SK-N-SH (cell line): ENCODE measurements around the gene RAD23B. TPM values are rescaled to one million over a fixed set of nuclear protein-coding genes. Genes with fewer than 3 reads are reported as not detected.

Experiments used
- CTCF ChIA-PET: fragments of 300-600, 350-600 bp; formaldehyde crosslinking; extraction: SDS; loops from one replicate; lab custom pipeline; 2021; lab: Yijun Ruan, JAX
- POLR2A ChIA-PET: fragments of 350-600 bp; sonication (Branson Sonifier 250); formaldehyde crosslinking; extraction: SDS; loops from one replicate; lab custom pipeline; 2020; ENCODE audit warnings: antibody characterized with exemption, inconsistent platforms; lab: Yijun Ruan, JAX
- DNase-seq: peaks from one replicate; pipeline ENCODE4 v3.0.0; 2012
- H2AFZ ChIP-seq: fragments of 200-600 bp; sonication (generic); 2 replicates; pipeline ENCODE4 v1.8.1; 2016; ENCODE audit warnings: antibody characterized with exemption, mild to moderate bottlenecking, low read depth
- H3F3A ChIP-seq: fragments of 200-600 bp; sonication (generic); replicated peaks from 2 replicates; pipeline ENCODE3; 2016; ENCODE audit warnings: antibody characterized with exemption, mild to moderate bottlenecking; ENCODE audit not compliant: insufficient read depth
- H3K27ac ChIP-seq, 2 experiments: fragments of 200-500 bp in 1 of 2; fragments of 200-600 bp in 1 of 2; sonication (Bioruptor generic) in 1 of 2; sonication (generic), shearing (Covaris generic) in 1 of 2; 2 replicates each; pipeline versions ENCODE4 v1.5.1 to v1.6.1; 2014 to 2016; ENCODE audit warnings: low read depth in 2 of 2, inconsistent platforms in 1 of 2, low read length in 1 of 2, mild to moderate bottlenecking in 1 of 2, mixed read lengths in 1 of 2
- H3K27me3 ChIP-seq: fragments of 200-600 bp; sonication (generic), shearing (Covaris generic); 2 replicates; pipeline ENCODE4 v1.6.1; 2016; ENCODE audit warnings: mixed run types; ENCODE audit not compliant: insufficient read depth
- H3K36me3 ChIP-seq, 2 experiments: fragments of 200-500 bp in 1 of 2; fragments of 200-600 bp in 1 of 2; sonication (Bioruptor generic) in 1 of 2; sonication (generic) in 1 of 2; replicated peaks in 1 of 2; 2 replicates each; pipeline versions ENCODE3 to v1.5.1; 2014 to 2016; ENCODE audit warnings: low read length in 1 of 2, mild to moderate bottlenecking in 1 of 2; ENCODE audit not compliant: insufficient read depth in 2 of 2, control insufficient read depth in 1 of 2
- H3K4me1 ChIP-seq, 2 experiments: fragments of 200-500 bp in 1 of 2; fragments of 200-600 bp in 1 of 2; sonication (Bioruptor generic) in 1 of 2; sonication (generic), shearing (Covaris generic) in 1 of 2; 2 replicates each; pipeline versions ENCODE4 v1.5.1 to v1.6.1; 2014 to 2016; ENCODE audit warnings: low read depth in 1 of 2, low read length in 1 of 2, mixed run types in 1 of 2; ENCODE audit not compliant: insufficient read depth in 2 of 2, control insufficient read depth in 1 of 2
- H3K4me2 ChIP-seq: fragments of 200-600 bp; sonication (generic), shearing (Covaris generic); 2 replicates; pipeline ENCODE4 v1.6.1; 2017; ENCODE audit warnings: mixed run types
- H3K4me3 ChIP-seq, 2 experiments: fragments of 200-500 bp in 1 of 2; fragments of 200-600 bp in 1 of 2; sonication (Bioruptor generic) in 1 of 2; sonication (generic), shearing (Covaris generic) in 1 of 2; 2 replicates each; pipeline versions ENCODE4 v1.5.1 to v1.8.1; 2014 to 2016; ENCODE audit warnings: low read depth in 2 of 2, inconsistent platforms in 1 of 2, low read length in 1 of 2, mild to moderate bottlenecking in 1 of 2, mixed read lengths in 1 of 2, moderate library complexity in 1 of 2
- H3K79me2 ChIP-seq: fragments of 200-600 bp; sonication (generic); 2 replicates; pipeline ENCODE4 v1.8.1; 2017; ENCODE audit warnings: mild to moderate bottlenecking; ENCODE audit not compliant: insufficient read depth
- H3K9ac ChIP-seq: fragments of 200-600 bp; sonication (generic); 2 replicates; pipeline ENCODE4 v1.6.1; 2017; ENCODE audit warnings: mixed run types
- H3K9me2 ChIP-seq: fragments of 200-600 bp; sonication (generic); 2 replicates; pipeline ENCODE4 v1.6.1; 2017; ENCODE audit warnings: mixed run types
- H3K9me3 ChIP-seq: fragments of 200-600 bp; sonication (generic); 2 replicates; pipeline ENCODE4 v1.6.1; 2017; ENCODE audit warnings: mixed run types, mild to moderate bottlenecking, moderate library complexity
- H4K20me1 ChIP-seq: fragments of 200-600 bp; sonication (generic); 2 replicates; pipeline ENCODE4 v1.6.1; 2017; ENCODE audit warnings: mild to moderate bottlenecking, mixed run types; ENCODE audit not compliant: insufficient read depth
- CHD2 ChIP-seq: fragments of 150-350 bp; IDR thresholded peaks from 2 replicates; pipeline ENCODE4 v1.6.1; 2018; ENCODE audit warnings: low read length; ENCODE audit not compliant: partially characterized antibody
- FOSL2 ChIP-seq: IDR thresholded peaks from 2 replicates; pipeline ENCODE4 v1.4.0; 2012; ENCODE audit warnings: low read depth, mild to moderate bottlenecking, moderate library complexity, borderline replicate concordance
- GABPA ChIP-seq: IDR thresholded peaks from 2 replicates; pipeline ENCODE4 v1.4.0; 2012; ENCODE audit warnings: low read depth, mild to moderate bottlenecking
- GATA2 ChIP-seq: sonication (generic); formaldehyde crosslinking; IDR thresholded peaks from 2 replicates; pipeline ENCODE4 v1.5.0; 2020; ENCODE audit warnings: mild to moderate bottlenecking, missing genetic modification reagents
- JUND ChIP-seq: IDR thresholded peaks from 2 replicates; pipeline ENCODE4 v1.4.0; 2012
- NRF1 ChIP-seq: IDR thresholded peaks from 2 replicates; pipeline ENCODE4 v1.6.1; 2012; ENCODE audit warnings: low read depth, mild to moderate bottlenecking, low read length
- RAD21 ChIP-seq: IDR thresholded peaks from 2 replicates; pipeline ENCODE4 v1.6.1; 2012; ENCODE audit warnings: mild to moderate bottlenecking, low read length
- RFX5 ChIP-seq: IDR thresholded peaks from 2 replicates; pipeline ENCODE4 v1.6.1; 2012; ENCODE audit warnings: mild to moderate bottlenecking, improper control_type of control experiment, low read length
- TAF1 ChIP-seq: IDR thresholded peaks from 2 replicates; pipeline ENCODE4 v1.6.1; 2012; ENCODE audit warnings: low read depth, mild to moderate bottlenecking, low read length, moderate library complexity, borderline replicate concordance
- TCF12 ChIP-seq: IDR thresholded peaks from 2 replicates; pipeline ENCODE4 v1.4.0; 2012
- TEAD4 ChIP-seq: IDR thresholded peaks from 2 replicates; pipeline ENCODE4 v1.4.0; 2012; ENCODE audit warnings: mild to moderate bottlenecking, borderline replicate concordance; ENCODE audit not compliant: insufficient read depth
- WGBS: methylation state at CpG from one replicate; pipeline ENCODE4 v1.1.6; 2017; ENCODE audit warnings: low lambda C conversion rate; 5-methylcytosine and 5-hydroxymethylcytosine counted together
- polyA plus RNA-seq, 3 experiments: library from polyadenylated mRNA; depleted of rRNA; stranded (reverse); fragments of >200 nt; gene quantifications; 2 replicates each; pipeline ENCODE4 v1.2.3, GENCODE V29; 2012
- TF ChIP-seq, protein P1 (sequence below): fragments of 200-600 bp; sonication (generic); IDR thresholded peaks from 2 replicates; pipeline ENCODE4 v1.6.1; 2017; ENCODE audit warnings: antibody characterized with exemption, mild to moderate bottlenecking, moderate library complexity
- TF ChIP-seq, protein P2 (sequence below): fragments of 150-350 bp; IDR thresholded peaks from 2 replicates; pipeline ENCODE4 v1.6.1; 2016; ENCODE audit warnings: mild to moderate bottlenecking, low read depth, low read length
- TF ChIP-seq, protein P3 (sequence below): IDR thresholded peaks from 2 replicates; pipeline ENCODE4; 2012
- TF ChIP-seq, protein P4 (sequence below): IDR thresholded peaks from 2 replicates; pipeline ENCODE4 v1.6.1; 2012; ENCODE audit warnings: mild to moderate bottlenecking, low read depth, low read length, moderate library complexity
- TF ChIP-seq, protein P5 (sequence below): fragments of 150-350 bp; IDR thresholded peaks from 2 replicates; pipeline ENCODE4 v1.6.1; 2017; ENCODE audit warnings: antibody characterized with exemption, low read length, low read depth, borderline replicate concordance

RAD23B gene
- polyA plus RNA-seq, 1 of the 3 experiments (the other 2 are of a cell fraction) = 62.9 TPM

DNA sequence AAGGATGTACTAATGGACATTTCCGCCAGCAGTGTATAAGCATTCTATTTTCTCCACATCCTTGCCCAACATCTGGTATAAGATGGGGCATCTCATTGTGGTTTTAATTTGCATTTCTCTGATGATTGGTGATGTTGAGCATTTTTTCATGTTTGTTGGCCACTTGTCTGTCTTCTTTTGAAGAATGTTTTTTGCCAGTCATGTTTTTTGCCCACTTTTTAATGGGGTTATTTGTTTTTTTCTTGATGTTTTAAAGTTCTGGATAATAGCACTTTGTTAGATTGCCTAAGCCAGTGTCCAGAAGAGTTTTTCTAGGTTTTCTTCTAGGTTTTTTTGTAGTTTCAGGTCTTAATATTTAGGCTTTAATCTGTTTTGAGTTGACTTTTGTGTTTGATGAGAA, 31.7 kb downstream of the RAD23B start (continued):
- TF ChIP-seq, protein P1, sequence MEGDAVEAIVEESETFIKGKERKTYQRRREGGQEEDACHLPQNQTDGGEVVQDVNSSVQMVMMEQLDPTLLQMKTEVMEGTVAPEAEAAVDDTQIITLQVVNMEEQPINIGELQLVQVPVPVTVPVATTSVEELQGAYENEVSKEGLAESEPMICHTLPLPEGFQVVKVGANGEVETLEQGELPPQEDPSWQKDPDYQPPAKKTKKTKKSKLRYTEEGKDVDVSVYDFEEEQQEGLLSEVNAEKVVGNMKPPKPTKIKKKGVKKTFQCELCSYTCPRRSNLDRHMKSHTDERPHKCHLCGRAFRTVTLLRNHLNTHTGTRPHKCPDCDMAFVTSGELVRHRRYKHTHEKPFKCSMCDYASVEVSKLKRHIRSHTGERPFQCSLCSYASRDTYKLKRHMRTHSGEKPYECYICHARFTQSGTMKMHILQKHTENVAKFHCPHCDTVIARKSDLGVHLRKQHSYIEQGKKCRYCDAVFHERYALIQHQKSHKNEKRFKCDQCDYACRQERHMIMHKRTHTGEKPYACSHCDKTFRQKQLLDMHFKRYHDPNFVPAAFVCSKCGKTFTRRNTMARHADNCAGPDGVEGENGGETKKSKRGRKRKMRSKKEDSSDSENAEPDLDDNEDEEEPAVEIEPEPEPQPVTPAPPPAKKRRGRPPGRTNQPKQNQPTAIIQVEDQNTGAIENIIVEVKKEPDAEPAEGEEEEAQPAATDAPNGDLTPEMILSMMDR = no peak
- TF ChIP-seq, protein P2, sequence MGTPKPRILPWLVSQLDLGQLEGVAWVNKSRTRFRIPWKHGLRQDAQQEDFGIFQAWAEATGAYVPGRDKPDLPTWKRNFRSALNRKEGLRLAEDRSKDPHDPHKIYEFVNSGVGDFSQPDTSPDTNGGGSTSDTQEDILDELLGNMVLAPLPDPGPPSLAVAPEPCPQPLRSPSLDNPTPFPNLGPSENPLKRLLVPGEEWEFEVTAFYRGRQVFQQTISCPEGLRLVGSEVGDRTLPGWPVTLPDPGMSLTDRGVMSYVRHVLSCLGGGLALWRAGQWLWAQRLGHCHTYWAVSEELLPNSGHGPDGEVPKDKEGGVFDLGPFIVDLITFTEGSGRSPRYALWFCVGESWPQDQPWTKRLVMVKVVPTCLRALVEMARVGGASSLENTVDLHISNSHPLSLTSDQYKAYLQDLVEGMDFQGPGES = no peak
- no peak for TF ChIP-seq RAD21

DNA sequence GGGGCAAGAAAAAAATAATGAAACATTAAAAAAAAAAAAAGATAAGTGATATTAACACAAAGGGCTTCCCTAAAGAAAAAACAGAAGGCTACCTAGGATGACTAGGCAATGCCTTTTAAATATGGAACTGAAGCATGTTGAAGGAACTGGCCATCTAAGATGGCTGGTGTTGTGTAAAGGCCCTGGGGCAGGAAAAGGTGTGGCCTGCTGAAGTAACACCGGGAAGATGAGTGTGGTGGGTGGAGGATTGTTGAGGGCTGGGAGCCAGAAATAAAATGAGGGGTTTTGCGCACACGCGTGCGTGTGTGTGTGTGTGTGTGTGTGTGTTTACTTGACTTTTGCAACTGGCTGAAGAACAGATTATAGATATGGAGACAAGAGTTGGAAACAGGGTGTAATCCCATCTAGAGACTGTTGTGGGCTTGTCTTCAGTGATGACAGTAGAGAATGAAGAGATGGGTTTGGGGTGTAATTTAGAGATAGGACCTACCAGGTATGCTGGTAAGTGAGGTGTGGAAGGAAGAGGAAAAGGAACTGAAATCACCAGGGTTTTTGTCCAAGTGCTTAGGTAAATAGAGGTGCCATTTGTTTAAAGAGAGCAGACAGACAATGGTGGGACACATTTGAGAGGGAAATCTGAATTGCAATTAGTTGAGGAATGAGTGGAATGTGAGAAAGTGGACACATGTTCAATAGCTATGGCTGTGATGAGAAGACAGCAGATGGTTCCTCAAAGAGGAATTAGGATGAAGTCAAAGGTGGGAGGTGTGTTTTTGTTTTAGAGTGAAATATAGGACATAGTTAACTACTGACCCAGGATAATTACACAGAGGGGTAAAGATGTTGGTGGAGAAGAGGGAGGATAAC, 33.9 kb downstream of the RAD23B start:
- POLR2A ChIA-PET = no interaction called here
- no peak for TF ChIP-seq RFX5
- TF ChIP-seq GABPA = no peak
- TF ChIP-seq, protein P3, sequence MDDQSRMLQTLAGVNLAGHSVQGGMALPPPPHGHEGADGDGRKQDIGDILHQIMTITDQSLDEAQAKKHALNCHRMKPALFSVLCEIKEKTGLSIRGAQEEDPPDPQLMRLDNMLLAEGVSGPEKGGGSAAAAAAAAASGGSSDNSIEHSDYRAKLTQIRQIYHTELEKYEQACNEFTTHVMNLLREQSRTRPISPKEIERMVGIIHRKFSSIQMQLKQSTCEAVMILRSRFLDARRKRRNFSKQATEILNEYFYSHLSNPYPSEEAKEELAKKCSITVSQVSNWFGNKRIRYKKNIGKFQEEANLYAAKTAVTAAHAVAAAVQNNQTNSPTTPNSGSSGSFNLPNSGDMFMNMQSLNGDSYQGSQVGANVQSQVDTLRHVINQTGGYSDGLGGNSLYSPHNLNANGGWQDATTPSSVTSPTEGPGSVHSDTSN = no peak
- no peak for TF ChIP-seq NRF1
- TF ChIP-seq TEAD4 = no peak
- TF ChIP-seq, all 33 proteins: peak for 0
- Histone ChIP-seq H3K27me3 (no peaks in the 10 kb centered on the region), H3K36me3 (peaks cover 50 to 61% of the 10 kb centered on the region in 2 experiments), H3K4me1 (no peaks in the 10 kb centered on the region; a peak in 1 of 4 replicates), H3K27ac (no peak overlapping the region), H4K20me1 (peaks cover 79% of the 10 kb centered on the region), H3K9ac (no peak overlapping the region), H2AFZ (no peak overlapping the region), H3F3A (peaks cover 10% of the 10 kb centered on the region), H3K79me2 (peaks cover 98% of the 10 kb centered on the region), H3K9me2 (no peaks in the 10 kb centered on the region), H3K4me3 (no peak overlapping the region), H3K9me3 (no peaks in the 10 kb centered on the region), H3K4me2 (no peak overlapping the region)
- 92% methylated on average over 5 of the region's 5 CpGs for WGBS
- CTCF ChIA-PET = no interaction called here
- DNase-seq = no peak

DNA sequence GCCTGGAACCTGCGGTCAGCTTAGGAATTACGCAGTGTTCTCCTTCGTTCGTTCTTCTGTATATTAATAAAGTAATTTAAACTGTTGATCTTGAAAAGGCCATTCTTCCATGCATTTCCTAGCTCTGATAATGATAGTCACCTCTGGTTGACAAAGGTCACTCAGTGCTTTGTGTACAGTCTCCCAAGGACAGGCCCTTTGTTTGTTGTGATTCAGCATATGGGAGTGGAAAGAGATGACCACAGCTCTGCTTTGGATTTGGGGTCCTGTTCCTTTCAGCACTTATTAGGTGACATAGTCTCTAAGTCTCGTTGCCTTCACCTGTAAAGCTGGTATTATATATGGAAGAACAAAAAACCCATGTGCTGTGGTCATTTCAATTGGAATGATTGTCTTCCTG, 39.6 kb downstream of the RAD23B start:
- Histone ChIP-seq H3K27me3 (no peaks in the 10 kb centered on the region), H3K9me2 (no peaks in the 10 kb centered on the region), H4K20me1 (peaks cover 34% of the 10 kb centered on the region), H3K9me3 (peaks cover 7% of the 10 kb centered on the region; the same call in 1 of the 2 replicates), H3K36me3 (peaks cover 79 to 84% of the 10 kb centered on the region in 2 experiments), H3K4me1 (no peaks in the 10 kb centered on the region; a peak in 1 of 4 replicates), H3K4me2 (no peak overlapping the region), H3K27ac (no peak overlapping the region), H3K79me2 (peaks cover 92% of the 10 kb centered on the region), H2AFZ (no peak overlapping the region), H3K4me3 (no peak overlapping the region), H3K9ac (no peak overlapping the region), H3F3A (peaks cover 30% of the 10 kb centered on the region)
- ChIA-PET POLR2A (no interaction called here), CTCF (interaction anchor here (1.0 to 1.6 kb wide), 3 partner anchors 9 to 62 kb away, joined by 3 to 5 read pairs (median 3); no protein-coding TSS in a partner anchor)
- DNase-seq = no peak
- WGBS = 99% methylated on average over 5 of the region's 5 CpGs
- TF ChIP-seq JUND = no peak
- TF ChIP-seq TAF1 = no peak
- TF ChIP-seq, protein P4, sequence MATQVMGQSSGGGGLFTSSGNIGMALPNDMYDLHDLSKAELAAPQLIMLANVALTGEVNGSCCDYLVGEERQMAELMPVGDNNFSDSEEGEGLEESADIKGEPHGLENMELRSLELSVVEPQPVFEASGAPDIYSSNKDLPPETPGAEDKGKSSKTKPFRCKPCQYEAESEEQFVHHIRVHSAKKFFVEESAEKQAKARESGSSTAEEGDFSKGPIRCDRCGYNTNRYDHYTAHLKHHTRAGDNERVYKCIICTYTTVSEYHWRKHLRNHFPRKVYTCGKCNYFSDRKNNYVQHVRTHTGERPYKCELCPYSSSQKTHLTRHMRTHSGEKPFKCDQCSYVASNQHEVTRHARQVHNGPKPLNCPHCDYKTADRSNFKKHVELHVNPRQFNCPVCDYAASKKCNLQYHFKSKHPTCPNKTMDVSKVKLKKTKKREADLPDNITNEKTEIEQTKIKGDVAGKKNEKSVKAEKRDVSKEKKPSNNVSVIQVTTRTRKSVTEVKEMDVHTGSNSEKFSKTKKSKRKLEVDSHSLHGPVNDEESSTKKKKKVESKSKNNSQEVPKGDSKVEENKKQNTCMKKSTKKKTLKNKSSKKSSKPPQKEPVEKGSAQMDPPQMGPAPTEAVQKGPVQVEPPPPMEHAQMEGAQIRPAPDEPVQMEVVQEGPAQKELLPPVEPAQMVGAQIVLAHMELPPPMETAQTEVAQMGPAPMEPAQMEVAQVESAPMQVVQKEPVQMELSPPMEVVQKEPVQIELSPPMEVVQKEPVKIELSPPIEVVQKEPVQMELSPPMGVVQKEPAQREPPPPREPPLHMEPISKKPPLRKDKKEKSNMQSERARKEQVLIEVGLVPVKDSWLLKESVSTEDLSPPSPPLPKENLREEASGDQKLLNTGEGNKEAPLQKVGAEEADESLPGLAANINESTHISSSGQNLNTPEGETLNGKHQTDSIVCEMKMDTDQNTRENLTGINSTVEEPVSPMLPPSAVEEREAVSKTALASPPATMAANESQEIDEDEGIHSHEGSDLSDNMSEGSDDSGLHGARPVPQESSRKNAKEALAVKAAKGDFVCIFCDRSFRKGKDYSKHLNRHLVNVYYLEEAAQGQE = no peak
- TF ChIP-seq RAD21 = no peak
- no peak for TF ChIP-seq FOSL2
- no peak for TF ChIP-seq TCF12
- TF ChIP-seq CHD2 = no peak
- no peak for TF ChIP-seq GATA2 (CRISPR knock-in tag)
- no peak for TF ChIP-seq RFX5
- TF ChIP-seq, protein P5, sequence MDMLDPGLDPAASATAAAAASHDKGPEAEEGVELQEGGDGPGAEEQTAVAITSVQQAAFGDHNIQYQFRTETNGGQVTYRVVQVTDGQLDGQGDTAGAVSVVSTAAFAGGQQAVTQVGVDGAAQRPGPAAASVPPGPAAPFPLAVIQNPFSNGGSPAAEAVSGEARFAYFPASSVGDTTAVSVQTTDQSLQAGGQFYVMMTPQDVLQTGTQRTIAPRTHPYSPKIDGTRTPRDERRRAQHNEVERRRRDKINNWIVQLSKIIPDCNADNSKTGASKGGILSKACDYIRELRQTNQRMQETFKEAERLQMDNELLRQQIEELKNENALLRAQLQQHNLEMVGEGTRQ = no peak
